Stimulated activated CD4-positive, alpha-beta T cell treated with anti-CD3 and anti-CD28 coated beads, Interleukin-15, amount 100 ng/mL, for 24 hours (primary cell): ENCODE data around the gene ADARB1.

ENCODE experiments used
- DNase-seq: peaks from one replicate; pipeline ENCODE4 v3.0.0-alpha.2; 2020

Gene ADARB1

DNA sequence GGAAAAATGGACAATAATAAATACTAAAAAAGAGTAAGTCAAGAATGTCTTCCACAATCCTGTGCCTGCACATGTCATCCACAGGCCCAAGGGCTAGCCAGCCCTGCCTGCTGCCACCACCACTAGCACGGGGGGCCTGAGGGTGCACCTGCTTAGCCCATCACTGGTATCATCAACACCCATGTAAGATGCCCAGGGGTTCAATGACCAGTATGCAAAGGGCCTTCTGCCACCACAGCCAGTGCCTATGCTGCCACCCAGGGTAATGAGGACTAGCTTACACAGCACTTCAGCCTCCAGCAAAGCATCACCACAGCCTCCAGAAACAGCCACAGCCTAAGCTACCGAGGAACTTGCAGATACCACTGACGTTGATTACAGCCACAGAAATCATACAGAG, 167.0 kb downstream of the ADARB1 start:
- no peak for DNase-seq

DNA sequence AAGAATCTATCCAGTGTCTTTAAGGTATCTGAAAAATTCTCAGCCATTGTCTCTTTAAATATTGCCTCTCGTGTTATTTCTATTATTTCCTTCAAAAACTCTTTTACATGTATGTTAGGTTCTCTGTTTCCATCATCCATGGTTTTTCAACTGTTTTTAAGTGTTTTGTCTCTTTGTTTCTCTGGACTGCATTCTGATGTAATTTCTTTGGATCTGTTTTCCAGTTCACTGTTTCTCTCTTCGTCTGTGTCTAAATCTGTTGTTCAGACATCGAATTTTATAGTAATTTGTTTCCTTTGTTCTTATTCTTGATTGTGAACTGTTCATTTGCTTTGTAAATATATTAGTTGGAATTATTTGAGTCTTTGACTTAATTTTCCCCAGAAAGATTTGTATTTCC, 169.2 kb downstream of the ADARB1 start:
- DNase-seq, result no peak

DNA sequence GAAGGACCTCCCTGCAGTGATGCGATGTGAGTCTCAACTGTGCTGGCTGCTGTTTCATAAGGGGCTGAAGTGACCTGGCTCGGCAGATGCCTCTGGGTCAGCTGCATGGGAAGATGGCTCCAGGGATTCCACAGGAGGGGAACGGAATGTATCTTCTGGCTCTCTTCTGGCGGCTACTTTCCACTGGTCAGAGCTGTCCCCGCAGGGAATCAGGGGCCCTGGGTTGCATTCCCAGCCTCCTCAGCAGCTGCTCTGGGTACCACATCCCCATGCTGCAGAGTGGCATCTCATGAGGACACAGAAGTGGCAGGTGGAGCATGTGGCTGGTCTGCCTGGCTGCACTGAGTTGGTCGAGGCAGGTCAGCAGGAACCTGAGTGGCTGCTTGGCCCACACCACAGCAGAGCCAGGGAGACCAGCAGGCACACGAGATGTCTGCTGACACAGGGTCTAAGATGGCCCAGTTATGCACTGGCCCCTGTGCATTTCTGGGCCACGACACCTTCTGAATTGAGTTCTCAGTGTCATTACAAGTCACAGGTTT, 170.5 kb downstream of the ADARB1 start:
- no peak for DNase-seq

DNA sequence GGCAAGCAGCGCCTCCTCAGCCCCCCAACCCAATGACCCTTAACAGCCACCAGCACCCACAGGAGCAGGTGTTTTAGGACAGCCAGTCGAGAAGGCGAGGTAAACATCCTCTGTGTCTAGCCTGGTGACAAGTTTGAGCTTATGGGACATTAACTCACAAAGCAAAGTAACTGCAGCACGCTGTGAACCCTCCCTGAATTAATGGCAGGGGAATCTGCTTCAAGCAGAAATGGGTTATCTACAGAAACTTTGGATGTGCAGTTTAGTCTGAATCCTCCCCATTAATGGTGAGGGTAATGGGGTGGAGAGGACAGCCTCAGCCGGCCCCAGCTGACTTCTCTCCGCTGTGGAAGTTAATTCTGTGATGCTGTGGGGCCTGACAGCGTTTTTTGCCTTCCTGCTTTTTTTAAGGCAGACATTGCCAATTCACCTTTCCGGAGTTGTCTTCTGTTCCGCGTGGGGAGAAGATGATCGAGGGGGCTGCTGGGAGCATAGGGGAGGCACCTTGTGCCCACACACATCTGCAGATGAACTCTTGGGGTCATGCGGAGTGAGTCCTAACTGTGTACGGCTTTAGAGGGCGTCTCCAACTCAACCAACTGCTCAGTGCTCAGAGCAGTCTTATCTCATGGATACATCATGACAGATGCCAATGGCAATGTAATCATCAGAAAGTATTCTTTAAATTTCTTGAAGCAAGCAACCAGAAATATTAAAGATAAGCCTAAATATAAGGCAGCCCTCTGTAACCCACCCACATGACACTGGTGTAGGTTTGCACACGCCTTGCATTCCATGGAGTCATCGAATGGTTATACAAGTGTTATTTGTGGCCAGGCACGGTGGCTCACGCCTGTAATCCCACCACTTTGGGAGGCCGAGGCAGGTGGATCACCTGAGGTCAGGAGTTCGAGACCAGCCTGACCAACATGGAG, 172.3 kb downstream of the ADARB1 start:
- DNase-seq, result no peak

DNA sequence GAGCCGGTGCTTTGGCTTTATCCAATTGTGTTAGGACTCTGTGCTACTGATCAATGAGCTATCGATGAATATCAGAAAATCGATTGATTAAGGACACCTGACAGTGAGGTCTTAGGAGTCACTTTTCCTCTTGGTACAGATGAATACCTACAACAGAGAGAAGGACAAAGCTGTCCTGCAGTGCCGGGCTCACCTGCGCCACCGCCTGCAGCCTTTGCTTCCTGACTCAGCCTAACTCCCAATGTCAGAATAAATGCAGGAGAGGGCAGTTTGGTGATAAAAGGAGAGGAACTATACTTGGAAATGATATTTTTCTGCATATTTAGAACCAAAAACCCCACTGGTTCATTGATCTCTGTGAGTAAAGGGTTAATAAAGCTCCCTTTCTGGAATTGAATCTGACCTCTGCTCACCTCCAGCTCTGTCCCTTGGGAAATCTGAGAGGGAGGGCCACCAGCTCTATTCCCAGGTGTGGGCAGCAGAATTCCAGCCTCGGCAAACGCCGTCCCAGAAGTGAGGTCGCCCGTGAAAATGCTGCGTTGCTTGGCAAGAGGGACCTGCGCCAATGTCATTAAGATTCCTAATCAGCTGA, 174.0 kb downstream of the ADARB1 start:
- no peak for DNase-seq

DNA sequence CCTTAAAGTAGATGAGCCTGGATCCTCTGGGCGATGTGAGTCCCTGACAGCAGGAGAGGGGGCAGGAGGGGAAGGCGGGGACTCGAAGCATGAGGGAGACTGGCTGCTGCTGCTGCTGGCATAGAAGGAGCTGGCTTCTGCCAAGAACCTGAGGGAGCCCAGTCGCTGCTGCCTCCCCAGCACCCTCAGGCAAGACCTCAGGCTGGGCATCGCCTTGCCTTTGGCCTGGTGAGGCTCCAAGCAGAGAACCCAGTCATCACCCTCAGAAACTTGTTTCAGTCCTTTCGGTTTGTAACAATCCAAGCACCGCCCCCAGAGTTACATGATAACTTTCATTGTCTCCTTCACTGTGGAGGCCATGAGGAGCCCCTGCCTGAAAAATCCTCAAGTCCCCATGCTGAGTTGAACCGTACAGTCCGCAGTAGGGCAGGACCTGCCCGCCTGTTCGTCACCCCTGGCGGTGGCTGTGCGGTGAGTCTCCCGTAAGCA, 174.6 kb downstream of the ADARB1 start:
- no peak for DNase-seq

DNA sequence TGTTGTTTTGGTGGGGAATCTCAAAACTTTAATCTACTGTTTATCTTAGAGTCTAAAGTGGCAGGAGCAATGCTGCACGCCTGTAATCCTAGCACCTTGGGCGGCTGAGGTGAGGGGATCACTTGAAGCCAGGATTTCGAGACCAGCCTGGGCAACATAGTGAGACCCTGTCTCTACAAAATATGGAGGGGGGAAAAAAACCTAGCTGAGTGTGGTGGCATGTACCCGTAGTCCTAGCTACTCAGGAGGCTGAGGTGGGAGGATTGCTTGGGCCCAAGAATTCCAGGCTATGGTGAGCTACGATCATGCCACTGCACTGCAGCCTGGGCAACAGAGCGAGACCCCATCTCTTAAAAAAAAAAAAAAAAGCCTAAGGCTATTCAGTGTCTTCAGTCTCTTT, 175.2 kb downstream of the ADARB1 start:
- no peak for DNase-seq

DNA sequence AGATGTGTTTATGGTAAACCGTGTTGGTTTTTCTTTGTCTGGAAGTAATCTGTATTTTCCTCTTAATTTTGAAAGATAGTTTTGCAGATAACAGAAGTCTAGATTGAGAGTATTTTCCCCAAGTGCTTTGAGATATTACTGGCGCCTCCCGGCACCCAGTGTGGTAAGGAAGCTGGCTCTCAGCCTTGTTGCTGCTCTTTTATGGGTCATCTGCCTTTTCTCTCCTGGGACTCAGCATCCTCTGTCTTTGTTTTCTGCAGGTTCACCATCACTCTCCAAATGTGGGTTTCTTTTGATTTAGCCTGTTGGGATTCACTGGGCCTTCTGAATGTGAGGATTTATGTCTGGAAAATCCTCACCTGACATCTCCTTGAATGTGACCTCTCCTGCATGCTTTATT, 175.9 kb downstream of the ADARB1 start:
- no peak for DNase-seq

DNA sequence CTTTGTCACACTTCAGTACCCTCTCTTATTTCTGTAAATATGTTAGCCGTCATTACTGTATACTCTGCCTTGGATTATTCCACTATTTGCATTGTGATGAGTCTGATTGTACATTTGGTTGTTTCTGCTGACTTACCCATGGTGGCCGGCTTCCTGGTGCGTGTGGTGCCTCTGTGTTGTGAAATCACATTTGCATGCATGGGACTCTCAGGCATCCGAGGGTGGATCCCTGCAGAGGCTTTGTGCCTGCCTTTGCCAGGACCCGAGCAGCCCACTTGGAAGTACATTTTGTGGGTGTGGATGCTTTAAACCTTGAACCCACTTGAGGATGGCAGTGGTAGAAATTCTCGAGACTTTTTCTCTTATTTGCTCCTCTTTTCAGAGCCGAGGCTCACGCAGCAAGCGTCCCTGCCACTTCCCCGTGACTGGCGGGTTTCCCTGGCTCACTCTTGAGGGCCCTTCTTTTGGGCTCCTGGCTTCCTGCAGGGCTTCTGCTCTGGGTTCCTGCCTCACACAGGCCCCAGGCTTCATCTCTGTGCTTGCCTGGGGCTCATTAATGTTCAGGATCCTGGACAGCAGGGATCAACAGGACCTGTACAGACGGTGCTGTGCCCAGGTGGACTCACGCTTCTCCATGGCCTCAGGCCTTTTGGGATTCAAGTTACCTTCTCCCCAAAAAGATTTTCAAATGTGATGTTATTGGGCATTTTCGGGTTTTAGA, 176.7 kb downstream of the ADARB1 start:
- DNase-seq, result no peak

DNA sequence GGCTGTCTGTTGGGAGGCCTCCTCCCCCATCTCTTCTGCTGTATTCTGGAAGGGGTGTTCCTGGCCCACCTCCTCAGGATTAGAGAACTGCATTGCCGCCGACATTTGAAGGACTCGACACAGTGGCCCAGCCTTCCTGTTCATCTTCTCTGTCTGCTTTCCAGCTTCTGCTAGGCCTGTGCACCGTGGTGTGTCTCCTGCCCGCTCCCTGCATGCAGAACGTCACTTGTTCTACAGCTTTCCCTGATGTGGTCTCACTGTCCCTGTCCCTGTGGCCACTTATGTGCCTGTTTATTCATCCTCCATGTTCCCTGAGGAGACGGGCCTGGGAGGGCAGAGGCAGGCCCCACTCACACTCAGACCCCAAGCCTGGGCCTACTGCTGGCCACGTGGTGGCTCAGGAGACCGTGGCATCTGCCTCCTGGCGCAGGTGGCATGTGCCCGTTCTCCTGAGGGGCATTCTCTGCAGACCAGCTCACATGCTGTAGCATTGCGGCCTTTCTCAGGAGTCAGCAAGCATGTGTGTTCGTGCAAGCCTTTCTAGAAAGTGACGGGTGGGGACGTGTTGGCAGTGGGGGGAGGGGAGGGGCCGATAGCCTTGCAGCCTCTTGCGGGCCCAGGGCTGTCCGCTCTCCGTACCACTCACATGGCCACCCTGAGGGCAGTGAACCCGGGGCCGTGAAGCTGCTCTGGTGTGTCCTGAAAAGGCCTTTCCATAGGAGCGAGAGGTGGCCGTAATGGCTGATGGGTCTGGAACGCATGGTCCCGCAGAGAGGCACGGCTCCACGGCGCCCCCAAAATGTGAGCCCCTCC, 177.5 kb downstream of the ADARB1 start:
- DNase-seq, result no peak

DNA sequence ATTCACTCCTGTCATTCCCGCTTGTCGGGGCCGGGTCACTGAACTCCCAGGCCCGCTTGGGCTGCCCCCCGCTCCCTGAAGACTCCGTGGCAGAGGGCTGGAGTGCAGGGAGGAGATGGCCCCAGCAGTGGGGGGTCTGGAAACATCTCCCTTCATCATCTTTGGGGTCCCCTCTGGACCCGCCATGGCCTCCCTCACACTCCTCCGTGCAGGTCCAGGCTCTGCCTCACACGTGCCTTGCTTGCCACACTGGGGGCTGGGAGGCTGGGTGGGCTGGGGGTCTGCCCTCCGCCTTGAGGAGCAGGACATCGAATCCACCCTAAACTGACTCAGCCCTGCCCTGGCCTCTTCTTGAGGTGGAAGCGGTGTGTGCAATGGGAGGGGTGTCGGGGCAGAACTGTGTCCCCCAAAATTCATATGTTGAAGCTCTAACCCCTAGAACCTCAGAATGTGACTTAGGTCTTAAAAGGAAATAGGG, 178.1 kb downstream of the ADARB1 start:
- no peak for DNase-seq

DNA sequence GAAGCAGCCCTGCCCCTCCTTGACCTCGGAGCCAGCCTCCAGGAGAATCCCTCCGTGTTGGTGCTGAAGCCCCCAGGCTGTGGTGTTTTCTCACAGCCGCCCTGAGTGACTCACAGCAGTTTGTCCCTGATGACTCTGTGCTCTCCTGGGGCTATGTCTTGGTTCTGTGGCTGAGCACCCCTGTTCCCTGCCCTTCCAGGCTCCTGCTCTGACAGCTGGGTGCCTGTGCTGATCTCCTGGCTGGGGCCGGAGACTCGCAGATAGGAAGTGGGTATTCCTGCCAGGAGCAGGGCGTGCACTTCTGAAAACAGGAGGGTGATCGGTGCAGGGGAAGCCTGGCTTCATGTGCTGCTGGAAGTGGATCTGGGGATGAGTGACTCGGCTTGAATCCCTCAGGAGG, 178.8 kb downstream of the ADARB1 start:
- no peak for DNase-seq

DNA sequence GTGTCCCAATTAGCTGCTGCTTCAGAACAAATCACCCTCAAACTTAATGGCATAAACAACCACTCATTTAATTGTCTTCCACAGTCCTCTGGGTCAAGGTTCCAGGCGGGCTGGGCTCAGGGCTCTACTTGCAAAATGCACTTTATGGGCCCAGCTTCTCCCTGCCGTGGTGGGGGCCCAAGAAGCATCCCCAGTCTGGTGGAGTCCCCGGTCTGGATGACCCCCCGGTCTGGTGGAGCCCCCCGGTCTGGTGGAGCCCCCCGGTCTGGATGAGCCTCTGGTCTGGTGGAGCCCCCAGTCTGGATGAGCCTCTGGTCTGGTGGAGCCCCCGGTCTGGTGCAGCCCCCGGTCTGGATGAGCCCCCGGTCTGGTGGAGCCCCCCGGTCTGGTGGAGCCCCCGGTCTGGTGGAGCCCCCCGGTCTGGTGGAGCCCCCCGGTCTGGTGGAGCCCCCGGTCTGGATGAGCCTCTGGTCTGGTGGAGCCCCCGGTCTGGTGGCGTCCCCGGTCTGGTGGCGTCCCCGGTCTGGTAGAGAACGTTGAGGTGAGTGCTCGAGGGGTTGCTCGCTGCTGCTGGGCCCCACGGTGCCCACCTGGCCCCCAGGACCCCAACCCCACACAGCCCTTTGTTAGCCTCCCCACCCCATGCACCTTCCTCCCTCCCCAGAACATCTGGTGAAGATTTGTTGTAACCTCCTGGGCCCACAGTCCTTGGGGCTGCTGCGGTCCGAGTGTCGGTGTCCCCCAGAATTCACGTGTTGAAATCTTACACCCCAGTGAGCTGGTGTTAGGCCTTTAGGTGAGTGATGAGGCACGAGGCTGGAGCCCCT, 179.5 kb downstream of the ADARB1 start:
- DNase-seq, result no peak

DNA sequence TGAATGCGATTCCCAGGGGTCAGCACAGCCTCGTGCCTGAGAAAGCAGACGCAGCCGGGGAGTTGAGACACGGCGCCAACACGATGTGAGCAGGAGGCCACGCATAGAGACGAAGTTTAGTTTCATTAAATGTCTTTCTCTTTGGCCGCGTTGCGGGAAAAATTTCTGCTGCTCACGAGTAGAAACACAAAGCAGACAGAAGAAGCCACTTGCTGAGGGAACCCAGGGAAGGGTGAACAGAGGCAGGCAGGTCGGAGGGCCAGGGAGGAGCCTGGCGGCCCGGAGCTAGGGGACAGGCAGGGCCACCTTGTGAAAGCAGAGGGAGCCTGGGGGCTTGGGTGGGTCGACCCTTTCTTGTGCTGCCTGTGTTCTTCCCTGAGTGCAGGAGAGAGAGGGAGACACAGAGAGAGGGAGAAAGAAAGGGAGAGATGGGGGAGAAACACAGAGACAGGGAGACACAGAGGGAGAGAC, 180.1 kb downstream of the ADARB1 start:
- no peak for DNase-seq

DNA sequence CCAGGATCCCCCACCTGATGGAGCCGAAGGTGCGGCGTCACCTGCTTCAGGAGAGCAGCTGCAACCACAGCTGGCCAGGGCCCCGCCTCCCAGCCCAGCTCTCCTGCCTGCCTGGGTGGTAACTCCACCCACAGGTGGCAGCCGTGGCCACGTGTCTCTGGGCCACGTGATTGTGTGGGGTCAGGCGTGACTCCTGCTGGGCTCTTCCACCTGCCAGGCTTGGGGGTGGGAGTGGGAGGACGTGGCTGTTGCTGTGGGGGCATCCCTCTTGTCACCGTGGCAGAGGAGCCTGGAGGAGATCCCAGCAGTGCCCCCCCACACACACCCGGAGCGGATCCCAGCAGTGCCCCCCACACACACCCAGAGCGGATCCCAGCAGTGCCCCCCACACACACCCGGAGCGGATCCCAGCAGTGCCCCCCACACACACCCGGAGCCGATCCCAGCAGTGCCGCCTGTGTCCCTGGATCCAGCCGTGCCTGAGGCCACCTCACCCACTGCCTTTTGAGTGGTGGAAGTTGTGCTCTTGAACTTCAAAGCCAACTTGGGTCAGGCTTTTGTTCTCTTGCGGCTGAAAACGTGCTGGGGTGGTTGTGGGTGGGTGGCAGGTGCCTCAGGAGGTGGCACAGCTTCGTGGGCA, 181.1 kb downstream of the ADARB1 start:
- no peak for DNase-seq

DNA sequence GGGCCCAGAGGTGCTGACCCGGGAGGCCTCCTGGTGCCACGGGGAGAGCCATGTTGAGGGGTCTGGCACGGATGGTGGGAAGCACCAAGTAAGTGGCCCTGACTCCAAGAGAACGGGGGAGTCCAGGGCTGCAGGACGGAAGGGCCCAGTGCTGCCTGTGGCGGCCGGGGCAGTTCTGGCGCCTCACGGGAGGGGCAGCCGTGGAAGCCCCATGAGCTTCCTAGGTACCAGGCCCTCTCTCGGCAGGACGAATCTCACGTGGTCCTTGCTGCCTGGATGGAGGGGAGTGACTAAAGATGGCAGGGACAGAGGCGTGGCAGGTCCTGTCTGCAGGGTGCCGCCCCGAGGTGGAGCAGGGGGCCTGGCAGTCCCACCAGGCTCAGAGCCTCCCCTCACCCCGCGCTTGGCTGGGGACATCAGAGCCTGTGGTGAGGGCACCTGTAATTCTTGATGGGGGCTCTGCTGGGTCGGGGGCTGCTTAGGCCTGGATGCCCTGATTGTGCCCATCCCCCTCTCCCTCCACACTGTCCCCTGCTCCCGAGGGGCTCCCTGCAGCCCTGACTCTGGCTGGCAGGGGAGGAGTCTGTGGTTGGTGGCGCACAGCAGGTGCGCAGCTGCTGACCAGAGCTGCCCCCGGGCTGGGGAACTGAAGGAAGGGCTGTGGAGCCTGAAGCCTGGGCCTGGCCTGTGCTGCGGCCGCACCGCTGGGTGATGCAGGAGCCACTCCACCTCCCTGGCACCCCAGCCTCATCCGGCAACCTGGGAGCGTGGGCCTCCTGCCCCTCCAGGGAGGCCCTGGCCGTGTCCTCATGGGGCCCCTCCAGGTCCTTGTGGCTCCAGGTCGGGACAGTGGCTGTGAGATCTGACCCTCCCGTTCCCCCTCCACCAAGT, 181.9 kb downstream of the ADARB1 start:
- DNase-seq, result no peak

DNA sequence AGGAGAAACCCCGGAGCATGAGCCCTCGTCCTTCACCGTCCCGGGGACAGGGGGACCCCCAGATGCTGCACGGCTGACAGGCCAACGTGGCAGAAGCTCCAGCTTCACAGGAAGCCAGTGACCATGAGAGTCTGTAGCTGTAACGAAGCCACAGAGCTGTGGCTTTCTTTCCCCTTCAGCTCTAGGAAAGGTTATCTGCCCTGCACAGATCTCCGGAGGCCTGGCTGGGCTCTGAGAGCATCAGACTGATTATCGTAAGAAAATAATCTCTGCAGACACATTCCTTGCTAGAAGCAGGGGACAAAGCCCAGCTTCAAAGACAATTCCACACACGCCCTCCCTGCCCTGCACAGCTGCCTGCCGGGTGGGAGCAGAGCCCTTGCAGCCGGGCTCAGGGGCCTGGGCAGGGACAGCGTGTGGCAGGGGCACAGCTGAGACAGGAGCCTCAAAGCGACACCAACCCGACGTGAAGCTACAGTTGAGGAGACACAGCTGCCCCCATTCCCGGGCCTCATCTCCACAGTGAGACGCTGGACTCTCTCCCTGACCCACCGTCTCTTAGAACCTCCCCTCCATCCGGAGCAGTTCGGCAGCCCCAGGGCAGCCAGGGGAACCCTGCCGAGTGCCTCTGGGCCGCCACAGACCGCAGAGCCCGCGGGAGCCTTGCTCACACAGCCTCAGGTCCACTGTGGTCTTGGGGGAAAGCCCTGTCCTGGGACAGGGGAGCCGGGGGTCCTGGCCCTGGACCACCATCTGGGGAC, 182.7 kb downstream of the ADARB1 start:
- no peak for DNase-seq

DNA sequence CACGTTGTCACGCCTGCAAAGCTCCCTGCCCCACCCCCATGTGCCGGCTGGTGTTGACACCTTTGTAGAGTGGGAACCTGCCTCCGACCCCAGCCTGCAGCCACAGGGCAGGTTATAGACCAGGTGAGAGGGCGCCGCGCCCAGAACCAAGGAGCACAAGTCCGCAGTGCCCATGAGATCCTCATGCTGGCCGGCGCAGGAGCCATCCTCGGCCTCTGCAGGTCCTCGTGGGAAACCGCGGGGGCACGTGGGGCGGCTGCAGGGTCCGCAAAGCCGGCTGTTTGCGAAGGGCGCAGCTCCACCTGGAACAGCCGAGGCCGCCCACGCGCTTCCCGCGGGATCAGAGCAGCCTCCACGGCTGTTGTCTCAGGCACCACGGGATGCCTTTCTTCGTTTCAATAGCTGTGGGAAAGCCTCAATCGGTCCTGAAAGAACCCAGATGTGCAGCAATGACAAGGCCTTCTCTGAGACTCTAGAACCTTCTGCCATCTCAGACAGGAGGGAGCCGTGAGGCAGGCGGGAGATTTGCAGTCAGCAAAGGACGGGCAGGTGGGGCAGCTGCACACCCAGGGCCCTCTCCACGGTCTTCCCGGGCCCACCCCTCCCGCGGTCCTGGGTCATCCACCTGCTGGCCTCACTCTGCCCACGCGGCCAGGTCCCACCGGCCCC, 183.4 kb downstream of the ADARB1 start:
- no peak for DNase-seq
